Neural progenitor cell (in vitro differentiated cells): Measurements from ENCODE around the gene KDELR3. TPM values are rescaled to one million over a fixed set of nuclear protein-coding genes. Genes with fewer than 3 reads are reported as not detected.

Source experiments
- DNase-seq: peaks from one replicate; pipeline ENCODE4 v3.0.0-alpha.2; 2016; ENCODE audit warnings: low spot score
- H2AFZ ChIP-seq: fragments of 200-600 bp; sonication (generic); replicated peaks from 2 replicates; pipeline ENCODE4 v1.6.1; 2016; ENCODE audit warnings: antibody characterized with exemption
- H3F3A ChIP-seq: fragments of 200-600 bp; sonication (generic); 2 replicates; pipeline ENCODE4 v1.6.1; 2016; ENCODE audit warnings: antibody characterized with exemption, low read depth
- H3K27ac ChIP-seq: fragments of 200-600 bp; sonication (generic); 2 replicates; pipeline ENCODE4 v1.5.1; 2016; ENCODE audit warnings: mild to moderate bottlenecking
- H3K27me3 ChIP-seq: fragments of 200-600 bp; sonication (generic); 2 replicates; pipeline ENCODE4 v1.6.1; 2016; ENCODE audit warnings: mild to moderate bottlenecking, moderate library complexity
- H3K36me3 ChIP-seq: fragments of 200-600 bp; sonication (generic); 2 replicates; pipeline ENCODE4 v1.5.1; 2016
- H3K4me1 ChIP-seq: fragments of 200-600 bp; sonication (generic); 2 replicates; pipeline ENCODE4 v1.6.1; 2016; ENCODE audit warnings: mixed run types
- H3K4me2 ChIP-seq: fragments of 200-600 bp; sonication (generic); 2 replicates; pipeline ENCODE4 v1.6.1; 2016
- H3K4me3 ChIP-seq: fragments of 200-600 bp; sonication (generic); 2 replicates; pipeline ENCODE4 v1.5.1; 2016
- H3K79me2 ChIP-seq: fragments of 200-600 bp; sonication (generic); 2 replicates; pipeline ENCODE4 v1.6.1; 2016; ENCODE audit warnings: low read depth
- H3K9ac ChIP-seq: fragments of 200-600 bp; sonication (generic); 2 replicates; pipeline ENCODE4 v1.6.1; 2016
- H3K9me3 ChIP-seq: fragments of 200-600 bp; sonication (generic); 2 replicates; pipeline ENCODE4 v1.5.1; 2016; ENCODE audit warnings: low read depth
- H4K20me1 ChIP-seq: fragments of 200-600 bp; sonication (generic); 2 replicates; pipeline ENCODE4 v1.6.1; 2016; ENCODE audit warnings: low read depth
- H3K27ac Mint-ChIP-seq: 3 replicates; pipeline ENCODE4 v1.8.0; 2021; ENCODE audit warnings: mixed read lengths
- H3K27me3 Mint-ChIP-seq: 2 replicates; pipeline ENCODE4 v1.8.0; 2022; ENCODE audit warnings: low read depth, mild to moderate bottlenecking, inconsistent platforms, moderate library complexity, mixed read lengths; ENCODE audit not compliant: insufficient read depth
- H3K36me3 Mint-ChIP-seq: 3 replicates; pipeline ENCODE4 v1.8.0; 2021; ENCODE audit warnings: mixed read lengths
- H3K4me1 Mint-ChIP-seq: 3 replicates; pipeline ENCODE4 v1.8.0; 2021; ENCODE audit warnings: mixed read lengths
- H3K4me3 Mint-ChIP-seq: 3 replicates; pipeline ENCODE4 v1.8.0; 2021; ENCODE audit warnings: mild to moderate bottlenecking, moderate library complexity, mixed read lengths
- H3K9me3 Mint-ChIP-seq: 3 replicates; pipeline ENCODE4 v1.8.0; 2020; ENCODE audit warnings: mixed read lengths
- EZH2 ChIP-seq: fragments of 200-600 bp; sonication (generic); IDR thresholded peaks from 2 replicates; pipeline ENCODE4 v1.6.1; 2017; ENCODE audit warnings: antibody characterized with exemption, mild to moderate bottlenecking, moderate library complexity
- EZH2phosphoT487 ChIP-seq: fragments of 200-600 bp; sonication (generic); IDR thresholded peaks from 2 replicates; pipeline ENCODE4 v1.6.1; 2017; ENCODE audit warnings: antibody characterized with exemption
- total RNA-seq: library from RNA; depleted of rRNA; stranded (reverse); fragments of >200 nt; gene quantifications from 2 replicates; pipeline ENCODE4 v1.2.3, GENCODE V29; 2015; ENCODE audit warnings: low replicate concordance
- TF ChIP-seq, protein P1 (sequence below): fragments of 200-600 bp; sonication (generic); IDR thresholded peaks from 2 replicates; pipeline ENCODE4 v1.5.1; 2017; ENCODE audit warnings: antibody characterized with exemption, mild to moderate bottlenecking

KDELR3 gene
- total RNA-seq, 1 donor from 2014 or later: 3.4 TPM

DNA sequence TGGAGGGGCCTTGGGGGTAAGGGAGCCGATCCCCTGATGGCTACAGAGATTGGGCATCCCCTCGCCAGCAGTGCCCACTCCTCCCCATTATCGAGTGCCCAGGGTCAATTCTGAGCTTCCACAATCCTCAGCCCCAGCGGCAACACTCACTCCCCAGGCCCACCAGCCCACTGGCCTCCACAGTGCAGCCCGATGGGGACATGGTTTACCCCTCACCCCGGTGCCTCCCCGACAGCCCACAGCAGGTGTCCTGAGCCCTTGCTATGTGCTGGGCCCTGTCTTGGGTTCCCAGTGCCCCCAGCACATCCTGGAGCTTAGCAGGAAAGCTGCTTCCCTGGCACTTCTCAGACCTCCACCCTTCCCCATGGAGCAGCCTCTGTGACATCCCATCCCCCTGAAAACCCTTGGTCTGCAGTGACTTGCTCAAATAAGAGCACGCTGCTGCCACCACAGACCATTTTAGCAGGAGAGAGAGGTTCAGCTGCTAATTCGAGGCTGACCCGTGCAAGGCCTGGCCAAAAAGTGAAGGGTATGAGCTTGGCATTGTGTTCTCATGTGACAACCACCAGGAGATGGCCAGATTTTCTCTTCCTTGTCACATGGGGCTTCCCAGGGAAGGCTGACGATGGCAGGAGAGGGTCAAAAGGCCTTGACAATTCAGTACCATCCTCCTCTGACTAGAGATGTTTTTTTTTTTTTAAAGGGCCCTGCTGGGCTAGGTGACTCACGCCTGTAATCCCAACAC is 36.5 kb upstream of the KDELR3 start:
- no peaks in the 10 kb centered on the region for H3K27me3 ChIP-seq
- H3K36me3 Mint-ChIP-seq: no peaks in the 10 kb centered on the region
- peaks cover 4% of the 10 kb centered on the region for H3K27me3 Mint-ChIP-seq
- H3K4me1 ChIP-seq: no peaks in the 10 kb centered on the region
- H3K4me3 Mint-ChIP-seq: no peak overlapping the region
- TF ChIP-seq, protein P1, sequence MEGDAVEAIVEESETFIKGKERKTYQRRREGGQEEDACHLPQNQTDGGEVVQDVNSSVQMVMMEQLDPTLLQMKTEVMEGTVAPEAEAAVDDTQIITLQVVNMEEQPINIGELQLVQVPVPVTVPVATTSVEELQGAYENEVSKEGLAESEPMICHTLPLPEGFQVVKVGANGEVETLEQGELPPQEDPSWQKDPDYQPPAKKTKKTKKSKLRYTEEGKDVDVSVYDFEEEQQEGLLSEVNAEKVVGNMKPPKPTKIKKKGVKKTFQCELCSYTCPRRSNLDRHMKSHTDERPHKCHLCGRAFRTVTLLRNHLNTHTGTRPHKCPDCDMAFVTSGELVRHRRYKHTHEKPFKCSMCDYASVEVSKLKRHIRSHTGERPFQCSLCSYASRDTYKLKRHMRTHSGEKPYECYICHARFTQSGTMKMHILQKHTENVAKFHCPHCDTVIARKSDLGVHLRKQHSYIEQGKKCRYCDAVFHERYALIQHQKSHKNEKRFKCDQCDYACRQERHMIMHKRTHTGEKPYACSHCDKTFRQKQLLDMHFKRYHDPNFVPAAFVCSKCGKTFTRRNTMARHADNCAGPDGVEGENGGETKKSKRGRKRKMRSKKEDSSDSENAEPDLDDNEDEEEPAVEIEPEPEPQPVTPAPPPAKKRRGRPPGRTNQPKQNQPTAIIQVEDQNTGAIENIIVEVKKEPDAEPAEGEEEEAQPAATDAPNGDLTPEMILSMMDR: no peak
- TF ChIP-seq EZH2phosphoT487: no peak
- TF ChIP-seq EZH2: no peak
- H3K79me2 ChIP-seq: no peaks in the 10 kb centered on the region
- peaks cover 24% of the 10 kb centered on the region for H3K4me1 Mint-ChIP-seq
- H3K9me3 ChIP-seq: no peaks in the 10 kb centered on the region
- no peak overlapping the region for H2AFZ ChIP-seq
- H3K4me2 ChIP-seq: no peak overlapping the region
- H3K9me3 Mint-ChIP-seq: no peaks in the 10 kb centered on the region
- no peak overlapping the region for H3K4me3 ChIP-seq
- DNase-seq: no peak
- no peaks in the 10 kb centered on the region for H4K20me1 ChIP-seq
- H3K36me3 ChIP-seq: no peaks in the 10 kb centered on the region
- peaks cover 9% of the 10 kb centered on the region for H3F3A ChIP-seq
- H3K27ac ChIP-seq: no peak overlapping the region
- H3K9ac ChIP-seq: no peak overlapping the region
- no peak overlapping the region for H3K27ac Mint-ChIP-seq

DNA sequence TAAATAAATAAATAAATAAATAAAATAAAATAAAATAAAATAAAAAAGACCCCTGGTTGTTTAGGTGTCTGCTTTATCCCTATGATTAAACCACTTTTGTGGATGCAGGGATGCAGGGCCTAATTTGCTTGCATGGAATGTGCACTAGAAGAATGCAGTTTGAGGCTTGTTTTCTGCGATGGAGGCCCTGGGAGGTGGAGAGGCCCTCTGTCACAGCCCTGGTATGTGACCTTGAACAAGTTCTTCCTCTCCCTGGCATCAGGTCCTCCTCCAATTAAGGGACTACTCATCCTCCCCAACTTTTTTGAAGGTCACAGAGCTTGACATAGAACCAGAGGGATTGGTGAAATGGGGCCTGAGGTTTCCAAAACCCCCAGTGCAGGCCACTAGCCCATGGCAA is 35.6 kb upstream of the KDELR3 start:
- no peak for TF ChIP-seq EZH2
- TF ChIP-seq, protein P1: no peak
- no peak for TF ChIP-seq EZH2phosphoT487
- Histone ChIP-seq H3K79me2 (no peaks in the 10 kb centered on the region), H4K20me1 (no peaks in the 10 kb centered on the region), H3K27me3 (no peaks in the 10 kb centered on the region), H2AFZ (no peak overlapping the region), H3K36me3 (no peaks in the 10 kb centered on the region), H3K4me1 (no peaks in the 10 kb centered on the region), H3K9ac (no peak overlapping the region), H3K4me2 (no peak overlapping the region), H3F3A (peaks cover 9% of the 10 kb centered on the region), H3K4me3 (no peak overlapping the region), H3K27ac (no peak overlapping the region), H3K9me3 (no peaks in the 10 kb centered on the region)
- Mint-ChIP-seq H3K9me3 (no peaks in the 10 kb centered on the region), H3K27ac (peak overlapping the region; percentile 66), H3K4me1 (peaks cover 27% of the 10 kb centered on the region), H3K36me3 (no peaks in the 10 kb centered on the region), H3K4me3 (no peak overlapping the region), H3K27me3 (peaks cover 4% of the 10 kb centered on the region)
- DNase-seq: no peak

DNA sequence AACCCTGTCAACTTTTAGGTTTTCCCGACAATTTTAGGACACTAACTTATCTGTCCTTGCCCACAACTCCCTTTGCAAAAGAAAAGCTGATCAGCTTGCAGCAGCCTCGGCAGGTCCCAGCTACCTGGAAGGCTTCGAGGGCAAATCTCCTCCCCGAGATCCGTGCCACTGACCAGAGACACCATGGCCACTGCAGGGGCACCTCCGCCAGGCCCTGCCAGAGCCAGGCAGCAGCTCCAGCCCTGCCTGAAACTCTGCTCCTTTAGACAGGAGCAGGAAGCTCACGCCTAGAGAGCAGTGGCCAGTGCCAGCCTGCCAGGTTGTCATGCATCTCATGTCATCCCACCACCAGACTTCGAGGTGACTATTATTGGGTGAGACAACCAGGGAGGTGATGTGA is 34.0 kb upstream of the KDELR3 start:
- Histone ChIP-seq H3K4me1 (no peaks in the 10 kb centered on the region), H3K36me3 (no peaks in the 10 kb centered on the region), H3K27me3 (no peaks in the 10 kb centered on the region), H4K20me1 (no peaks in the 10 kb centered on the region), H3K9ac (no peak overlapping the region), H3K4me2 (no peak overlapping the region), H3F3A (peaks cover 9% of the 10 kb centered on the region), H2AFZ (no peak overlapping the region), H3K27ac (no peak overlapping the region), H3K79me2 (no peaks in the 10 kb centered on the region), H3K9me3 (no peaks in the 10 kb centered on the region), H3K4me3 (no peak overlapping the region)
- peaks cover 27% of the 10 kb centered on the region for H3K4me1 Mint-ChIP-seq
- no peaks in the 10 kb centered on the region for H3K9me3 Mint-ChIP-seq
- no peak overlapping the region for H3K4me3 Mint-ChIP-seq
- peaks cover 4% of the 10 kb centered on the region for H3K27me3 Mint-ChIP-seq
- no peak overlapping the region for H3K27ac Mint-ChIP-seq
- H3K36me3 Mint-ChIP-seq: no peaks in the 10 kb centered on the region
- TF ChIP-seq EZH2phosphoT487: no peak
- TF ChIP-seq EZH2: no peak
- TF ChIP-seq, protein P1: no peak
- DNase-seq: no peak
